ENCODE results near the gene RELB. TPM values are rescaled to one million over a fixed set of nuclear protein-coding genes. Genes with fewer than 3 reads are reported as not detected.

The RELB gene
- total RNA-seq, 1 donor from 2014 or later: 2.9 TPM

DNA sequence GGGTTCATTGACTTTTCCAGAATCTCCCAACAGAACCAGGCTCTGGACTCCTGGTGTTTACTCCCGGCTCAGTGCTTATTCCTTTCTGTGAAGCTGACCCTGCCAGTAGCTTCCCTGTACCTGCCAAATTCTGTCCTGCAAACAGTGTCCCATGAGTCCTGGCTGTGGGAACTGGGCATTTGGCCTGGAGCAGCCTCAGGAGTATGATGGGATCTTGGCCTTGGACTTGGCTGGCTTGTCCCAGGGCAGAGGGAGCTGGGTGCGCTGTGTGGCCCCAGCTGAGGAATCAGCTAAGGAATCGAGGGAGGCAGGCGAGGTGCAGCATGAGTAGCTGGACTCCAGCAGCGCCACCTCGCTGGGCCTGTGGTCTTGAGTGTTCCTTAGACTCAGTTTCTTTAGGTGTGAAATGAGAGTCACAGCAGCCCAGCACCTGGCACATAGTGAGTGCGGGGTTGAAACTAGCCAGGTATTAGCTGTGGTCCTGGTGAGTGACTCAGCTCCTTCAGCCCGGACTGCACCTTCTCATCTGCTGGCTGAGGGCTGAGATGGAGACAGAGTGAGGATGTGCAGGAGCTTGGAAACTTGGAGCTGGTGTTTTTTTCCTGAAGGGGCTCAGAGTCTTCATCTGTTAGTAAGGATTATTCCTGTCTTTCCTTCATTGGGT lies 47.9 kb downstream of the RELB start:
- H3K36me3 ChIP-seq: peaks cover 0 to 31% of the 10 kb centered on the region in 2 donors
- no peaks in the 10 kb centered on the region for H3K9me3 ChIP-seq
- H3K4me3 ChIP-seq: no peak overlapping the region
- intact Hi-C loops (cut with DNase I): no loop called here
- no peaks in the 10 kb centered on the region for H3K27me3 ChIP-seq
- TF ChIP-seq POLR2AphosphoS5 (IDR thresholded peaks at IDR 0.05; ENCODE audit: insufficient read depth in 1 of 2, low read depth in 1 of 2): no peak
- TF ChIP-seq, protein P1, sequence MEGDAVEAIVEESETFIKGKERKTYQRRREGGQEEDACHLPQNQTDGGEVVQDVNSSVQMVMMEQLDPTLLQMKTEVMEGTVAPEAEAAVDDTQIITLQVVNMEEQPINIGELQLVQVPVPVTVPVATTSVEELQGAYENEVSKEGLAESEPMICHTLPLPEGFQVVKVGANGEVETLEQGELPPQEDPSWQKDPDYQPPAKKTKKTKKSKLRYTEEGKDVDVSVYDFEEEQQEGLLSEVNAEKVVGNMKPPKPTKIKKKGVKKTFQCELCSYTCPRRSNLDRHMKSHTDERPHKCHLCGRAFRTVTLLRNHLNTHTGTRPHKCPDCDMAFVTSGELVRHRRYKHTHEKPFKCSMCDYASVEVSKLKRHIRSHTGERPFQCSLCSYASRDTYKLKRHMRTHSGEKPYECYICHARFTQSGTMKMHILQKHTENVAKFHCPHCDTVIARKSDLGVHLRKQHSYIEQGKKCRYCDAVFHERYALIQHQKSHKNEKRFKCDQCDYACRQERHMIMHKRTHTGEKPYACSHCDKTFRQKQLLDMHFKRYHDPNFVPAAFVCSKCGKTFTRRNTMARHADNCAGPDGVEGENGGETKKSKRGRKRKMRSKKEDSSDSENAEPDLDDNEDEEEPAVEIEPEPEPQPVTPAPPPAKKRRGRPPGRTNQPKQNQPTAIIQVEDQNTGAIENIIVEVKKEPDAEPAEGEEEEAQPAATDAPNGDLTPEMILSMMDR (IDR thresholded peaks at IDR 0.05): no peak
- TF ChIP-seq POLR2A (IDR thresholded peaks at IDR 0.05): no peak
- peaks cover 66% of the 10 kb centered on the region for H3K4me1 ChIP-seq
- H3K27ac ChIP-seq: no peak overlapping the region
- no peak for DNase-seq (ENCODE audit: extremely low spot score in 2 of 2)

DNA sequence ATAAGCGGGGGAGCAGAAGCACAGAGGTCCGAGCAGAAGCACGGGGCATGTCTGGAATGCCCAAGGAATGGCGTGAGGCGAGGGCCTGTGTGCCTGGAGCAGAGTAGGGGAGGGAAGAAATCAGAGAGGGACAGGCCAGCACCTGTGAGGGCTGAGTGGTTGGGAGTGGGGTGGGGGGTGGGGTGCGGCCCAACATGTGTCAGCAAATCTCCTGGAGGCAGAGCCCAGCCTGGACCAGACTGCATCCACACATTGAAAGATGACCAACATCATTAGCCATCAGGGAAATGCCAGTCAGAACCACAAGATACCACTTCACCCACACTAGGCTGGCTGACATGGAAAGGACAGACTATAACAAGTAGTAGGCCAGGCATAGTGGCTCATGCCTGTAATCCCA lies 48.8 kb downstream of the RELB start:
- Histone ChIP-seq H3K36me3 (peaks cover 0 to 31% of the 10 kb centered on the region in 2 donors), H3K4me1 (peaks cover 62% of the 10 kb centered on the region), H3K4me3 (no peak overlapping the region), H3K9me3 (no peaks in the 10 kb centered on the region), H3K27ac (no peak overlapping the region), H3K27me3 (no peaks in the 10 kb centered on the region)
- TF ChIP-seq, protein P1 (IDR thresholded peaks at IDR 0.05): no peak
- no peak for TF ChIP-seq POLR2A (IDR thresholded peaks at IDR 0.05)
- TF ChIP-seq POLR2AphosphoS5 (IDR thresholded peaks at IDR 0.05; ENCODE audit: insufficient read depth in 1 of 2, low read depth in 1 of 2): no peak
- intact Hi-C loops (cut with DNase I): no loop called here
- no peak for DNase-seq (ENCODE audit: extremely low spot score in 2 of 2)

DNA sequence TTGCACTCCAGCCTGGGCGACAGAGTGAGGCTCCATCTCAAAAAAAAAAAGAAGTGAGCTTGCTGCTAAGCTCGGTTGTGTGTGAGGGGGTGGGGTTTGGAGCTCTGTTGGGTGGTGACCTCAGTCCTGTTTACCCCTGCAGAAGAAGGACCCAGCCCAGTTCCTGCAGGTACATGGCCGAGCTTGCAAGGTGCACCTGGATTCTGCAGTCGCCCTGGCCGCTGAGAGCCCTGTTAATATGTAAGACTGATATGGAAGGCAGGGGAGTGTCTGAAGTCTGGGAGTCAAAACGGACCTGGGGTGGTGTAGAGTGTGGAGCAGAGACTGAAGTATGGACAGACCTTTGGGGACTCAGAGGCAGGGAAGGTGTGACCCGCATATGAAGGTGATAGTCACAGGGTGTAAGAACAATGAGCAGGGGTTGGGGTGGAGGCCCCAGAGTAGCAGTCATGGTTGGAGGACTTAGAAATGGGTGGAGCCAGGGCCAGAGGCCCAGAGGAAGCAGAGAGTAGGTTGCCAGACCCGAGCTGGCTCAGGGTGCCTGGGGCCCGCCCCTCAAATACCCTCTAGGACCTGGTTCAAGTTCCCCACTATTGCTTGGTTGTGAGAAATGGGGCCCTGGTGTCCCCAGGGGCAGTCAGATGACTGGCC lies 50.8 kb downstream of the RELB start:
- H3K4me1 ChIP-seq: peaks cover 42% of the 10 kb centered on the region
- no peak overlapping the region for H3K27ac ChIP-seq

DNA sequence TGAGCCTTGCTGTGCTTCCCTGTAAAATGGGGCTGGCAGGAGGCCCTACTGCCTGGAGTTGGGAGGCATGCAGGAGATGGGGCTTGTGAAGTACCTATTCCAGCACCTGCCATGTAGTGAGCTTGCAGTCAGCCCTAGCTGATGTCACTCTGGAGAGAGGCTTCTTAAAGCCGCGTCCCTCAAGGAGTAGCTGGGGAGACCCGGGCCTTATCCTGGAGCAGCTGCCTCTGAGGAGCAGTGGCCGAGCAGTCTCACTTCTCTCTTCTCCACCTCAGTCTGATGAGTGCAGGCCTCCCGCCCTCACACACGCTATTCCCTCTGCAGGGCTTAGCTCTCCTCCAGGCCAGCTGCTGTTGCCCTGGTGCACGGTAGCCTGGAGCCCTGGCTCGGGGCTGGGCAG lies 55.6 kb downstream of the RELB start:
- H3K4me1 ChIP-seq: peaks cover 6% of the 10 kb centered on the region
- H3K4me3 ChIP-seq: no peak overlapping the region
- TF ChIP-seq, protein P1 (IDR thresholded peaks at IDR 0.05): no peak
- no peak for TF ChIP-seq POLR2AphosphoS5 (IDR thresholded peaks at IDR 0.05; ENCODE audit: insufficient read depth in 1 of 2, low read depth in 1 of 2)
- no peak for TF ChIP-seq POLR2A (IDR thresholded peaks at IDR 0.05)
- peaks cover 10 to 97% of the 10 kb centered on the region in 2 donors for H3K36me3 ChIP-seq
- H3K27ac ChIP-seq: no peak overlapping the region
- intact Hi-C loops (cut with DNase I): no loop called here
- H3K27me3 ChIP-seq: no peaks in the 10 kb centered on the region
- H3K9me3 ChIP-seq: no peaks in the 10 kb centered on the region
- DNase-seq (ENCODE audit: extremely low spot score in 2 of 2): no peak

More for the DNA sequence above, 50.8 kb downstream of the RELB start:
- intact Hi-C loops (cut with DNase I): no loop called here
- TF ChIP-seq POLR2A (IDR thresholded peaks at IDR 0.05) (no peak), POLR2AphosphoS5 (IDR thresholded peaks at IDR 0.05; ENCODE audit: insufficient read depth in 1 of 2, low read depth in 1 of 2) (no peak)
- TF ChIP-seq, protein P1 (IDR thresholded peaks at IDR 0.05): no peak
- H3K4me3 ChIP-seq: no peak overlapping the region
- no peaks in the 10 kb centered on the region for H3K27me3 ChIP-seq
- no peak for DNase-seq (ENCODE audit: extremely low spot score in 2 of 2)
- H3K9me3 ChIP-seq: no peaks in the 10 kb centered on the region
- peaks cover 0 to 49% of the 10 kb centered on the region in 2 donors for H3K36me3 ChIP-seq

DNA sequence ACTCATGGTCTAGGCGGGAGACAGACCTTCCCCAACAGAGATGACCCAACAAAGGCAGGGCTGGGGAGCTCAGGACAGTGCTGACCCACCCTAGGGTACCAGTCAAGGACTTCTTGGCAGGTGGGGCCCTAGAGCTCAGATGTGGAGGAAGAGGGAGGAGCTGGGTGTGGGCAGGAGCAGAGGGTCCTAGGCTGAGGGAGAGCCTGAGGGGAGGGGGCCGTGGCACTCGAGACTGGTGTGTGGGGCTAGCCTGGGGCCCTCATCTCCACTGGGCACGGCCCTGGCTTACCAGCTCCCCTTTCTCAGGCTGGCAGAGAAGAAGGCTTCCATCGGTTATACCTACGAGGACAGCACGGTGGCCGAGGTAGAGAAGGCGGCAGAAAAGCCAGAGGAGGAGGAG lies 56.2 kb downstream of the RELB start:
- intact Hi-C loops (cut with DNase I): no loop called here
- no peak for TF ChIP-seq POLR2A (IDR thresholded peaks at IDR 0.05)
- TF ChIP-seq POLR2AphosphoS5 (IDR thresholded peaks at IDR 0.05; ENCODE audit: insufficient read depth in 1 of 2, low read depth in 1 of 2): no peak
- TF ChIP-seq, protein P1 (IDR thresholded peaks at IDR 0.05): no peak
- Histone ChIP-seq H3K27ac (no peak overlapping the region), H3K4me3 (no peak overlapping the region), H3K27me3 (no peaks in the 10 kb centered on the region), H3K9me3 (no peaks in the 10 kb centered on the region), H3K4me1 (no peaks in the 10 kb centered on the region), H3K36me3 (peaks cover 10 to 100% of the 10 kb centered on the region in 2 donors)
- no peak for DNase-seq (ENCODE audit: extremely low spot score in 2 of 2)

Data from vagina (tissue), 2 donors.